GM18858 (cell line): Measurements from ENCODE around the gene ACAT2.
"Not testable (repeated sequence)": the region's sequence is repeated elsewhere in the genome, so short reads cannot be mapped to it uniquely, and the experiment has no call there.

Experiments
- ATAC-seq: cut with Tn5 transposase; IDR thresholded peaks from one replicate; pipeline ENCODE4 v1.9.1; 2021; ENCODE audit not compliant: unreplicated experiment

The ACAT2 gene

DNA sequence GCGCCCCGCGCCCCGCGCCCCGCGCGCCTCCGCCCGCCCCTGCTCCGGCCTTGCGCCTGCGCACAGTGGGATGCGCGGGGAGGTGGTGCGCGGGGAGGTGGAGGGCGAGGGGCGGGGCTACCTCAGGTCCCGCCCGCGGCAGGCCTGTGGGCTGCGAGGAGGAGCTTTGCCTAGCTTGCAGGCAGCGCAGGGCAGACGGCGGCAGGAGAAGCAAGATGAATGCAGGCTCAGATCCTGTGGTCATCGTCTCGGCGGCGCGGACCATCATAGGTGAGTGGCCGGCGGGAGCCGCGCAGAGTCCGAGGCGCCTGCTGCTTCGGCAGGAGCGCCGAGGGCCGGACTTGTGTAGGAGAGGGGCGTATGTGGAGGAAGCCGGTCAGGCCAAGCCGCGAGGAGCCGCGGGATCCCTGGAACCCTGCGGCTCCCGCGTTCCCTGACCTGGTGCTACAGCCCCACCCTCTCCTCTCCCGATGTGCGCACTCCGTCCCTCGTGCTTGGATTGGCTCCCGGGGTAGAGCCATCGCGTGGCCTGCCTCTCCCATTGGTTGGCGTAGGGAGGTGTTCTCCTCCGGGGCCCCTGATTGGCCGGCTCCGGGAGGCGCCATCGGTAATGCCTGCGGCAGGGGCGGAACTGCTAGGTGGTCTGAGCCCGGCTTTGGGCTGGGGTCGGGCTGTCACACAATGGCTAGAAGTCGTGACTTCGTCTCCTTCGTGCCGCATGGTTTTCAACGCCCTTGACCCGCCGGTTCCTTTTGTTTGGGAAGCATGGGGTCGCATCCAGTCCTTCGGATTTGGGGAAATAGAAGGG is at the start of gene ACAT2:
TSS of gene ACAT2 (plus strand) at position 173 of the 808 bp plus-strand sequence. CDS start at position 216, 43 bp downstream.
- ATAC-seq = peak; percentile 97

DNA sequence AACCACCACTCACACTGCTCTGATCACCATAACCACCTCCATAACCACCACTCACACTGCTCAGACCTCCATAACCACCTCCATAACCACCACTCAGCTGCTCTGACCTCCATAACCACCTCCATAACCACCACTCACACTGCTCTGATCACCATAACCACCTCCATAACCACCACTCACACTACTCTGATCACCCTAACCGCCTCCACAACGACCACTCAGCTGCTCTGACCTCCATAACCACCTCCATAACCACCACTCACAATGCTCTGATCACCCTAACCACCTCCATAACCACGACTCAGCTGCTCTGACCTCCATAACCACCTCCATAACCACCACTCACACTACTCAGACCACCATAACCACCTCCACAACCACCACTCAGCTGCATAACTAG is 49.5 kb upstream of the ACAT2 start:
- ATAC-seq = not testable (repeated sequence)

DNA sequence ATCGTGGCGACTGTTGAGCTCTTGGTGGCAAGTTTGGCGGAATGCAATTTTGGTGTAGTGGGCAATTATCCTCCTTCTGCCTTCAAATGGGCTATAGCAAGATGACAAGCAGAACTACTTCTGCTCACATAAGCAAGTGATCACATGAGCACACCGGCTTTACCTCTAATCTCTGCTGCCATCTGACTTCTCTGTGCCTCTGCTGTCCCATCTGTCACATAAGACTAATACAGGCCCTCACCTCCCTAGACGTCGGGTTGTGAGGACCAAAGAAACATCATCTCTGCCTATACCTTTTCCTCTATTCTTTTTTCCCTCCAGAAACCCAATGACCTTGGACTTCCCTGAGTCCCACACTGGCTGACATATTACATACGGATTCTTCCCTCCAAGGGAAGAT is 47.9 kb upstream of the ACAT2 start:
- no peak for ATAC-seq

DNA sequence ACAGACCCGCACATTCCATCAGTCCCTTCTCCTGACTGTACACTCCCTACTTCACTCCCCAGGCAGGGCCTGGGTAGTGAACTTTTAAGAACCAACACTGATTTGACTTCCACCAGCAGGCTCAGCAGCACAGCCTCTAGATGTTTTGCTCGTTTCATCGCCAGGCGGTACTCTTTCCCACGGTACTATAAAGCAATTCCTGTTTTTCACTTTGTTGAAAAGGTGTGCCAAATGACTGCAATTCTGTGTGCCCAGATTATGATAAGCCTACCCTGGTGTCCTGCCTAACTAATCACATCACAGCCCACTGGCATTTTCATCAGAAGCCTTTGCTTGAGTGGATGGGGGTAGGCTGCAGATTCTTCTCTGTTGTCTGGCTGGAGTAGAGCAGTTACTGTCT is 47.4 kb upstream of the ACAT2 start:
- ATAC-seq = no peak

DNA sequence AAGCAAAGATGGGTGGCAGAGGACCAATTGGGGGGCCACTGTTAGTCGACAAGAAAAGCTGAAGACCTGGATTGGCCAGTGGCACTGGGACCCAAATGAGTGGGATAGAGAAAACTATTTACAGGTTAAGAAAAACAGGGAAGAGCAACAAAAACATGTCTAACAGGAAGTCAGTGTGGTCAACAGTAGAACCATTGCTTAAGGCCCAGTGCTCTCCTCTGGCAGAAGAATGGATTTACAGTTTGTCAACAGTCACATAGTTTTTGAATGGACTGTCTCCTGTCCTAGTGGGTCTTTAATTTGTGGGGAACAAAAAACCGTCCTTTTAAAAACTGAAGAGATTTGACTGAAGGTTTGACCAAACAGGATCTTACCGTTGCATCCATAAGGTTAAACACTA is 46.7 kb upstream of the ACAT2 start:
- no peak for ATAC-seq

DNA sequence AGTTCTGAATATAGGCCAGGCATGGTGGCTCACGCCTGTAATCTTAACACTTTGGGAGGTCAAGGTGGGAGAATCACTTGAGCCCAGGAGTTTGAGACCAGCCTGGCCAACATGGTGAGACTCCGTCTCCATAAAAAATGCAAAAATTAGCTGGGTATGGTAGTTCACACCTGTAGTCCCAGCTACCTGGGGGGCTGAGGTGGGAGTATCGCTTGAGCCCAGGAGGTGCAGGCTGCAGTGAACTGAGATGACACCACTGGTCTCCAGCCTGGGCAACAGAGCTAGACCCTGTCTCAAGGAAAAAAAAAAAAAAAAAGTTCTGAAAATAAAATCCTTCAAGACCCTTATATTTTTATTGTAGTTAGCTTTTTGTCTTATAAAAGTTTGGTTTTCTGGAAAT is 46.2 kb upstream of the ACAT2 start:
- no peak for ATAC-seq

DNA sequence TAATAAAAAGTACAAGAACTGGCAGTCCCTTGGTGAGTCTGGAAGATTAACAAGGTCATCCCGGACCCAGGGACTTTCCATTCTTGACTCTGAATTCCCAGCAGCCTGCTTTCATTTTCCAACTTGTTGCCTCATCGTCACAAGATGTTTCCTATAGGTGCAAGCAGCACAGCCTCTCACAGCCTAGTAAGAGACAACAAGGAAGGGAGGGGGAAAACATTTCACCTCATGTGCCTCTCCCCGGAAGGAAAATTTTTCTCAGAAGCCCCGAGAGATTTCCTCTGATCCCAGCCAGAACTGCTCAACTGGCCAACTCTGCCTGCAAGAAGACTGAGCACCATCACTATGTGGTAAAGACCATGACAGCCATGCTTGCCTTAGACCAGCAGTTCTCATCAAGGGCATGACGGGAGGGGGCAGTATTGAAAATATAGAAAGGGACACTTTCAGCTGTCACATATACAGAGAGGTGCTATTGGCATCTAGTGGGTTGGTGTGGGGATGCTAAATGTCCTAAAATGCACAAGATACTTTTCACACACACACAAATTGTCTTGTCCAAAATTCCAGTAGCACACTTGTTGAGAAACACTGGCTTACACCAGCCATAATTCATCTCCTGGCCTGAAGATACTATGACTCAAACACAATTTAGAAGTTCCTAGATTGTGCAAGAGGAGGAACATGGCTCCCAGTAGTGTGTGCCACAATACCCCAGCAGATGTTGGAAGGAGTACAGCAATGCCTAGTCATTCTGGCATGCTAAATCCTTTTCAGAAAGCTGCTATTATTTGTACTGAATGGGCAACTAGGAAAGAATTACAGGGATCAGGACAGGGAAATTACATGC is 45.4 kb upstream of the ACAT2 start:
- no peak for ATAC-seq

DNA sequence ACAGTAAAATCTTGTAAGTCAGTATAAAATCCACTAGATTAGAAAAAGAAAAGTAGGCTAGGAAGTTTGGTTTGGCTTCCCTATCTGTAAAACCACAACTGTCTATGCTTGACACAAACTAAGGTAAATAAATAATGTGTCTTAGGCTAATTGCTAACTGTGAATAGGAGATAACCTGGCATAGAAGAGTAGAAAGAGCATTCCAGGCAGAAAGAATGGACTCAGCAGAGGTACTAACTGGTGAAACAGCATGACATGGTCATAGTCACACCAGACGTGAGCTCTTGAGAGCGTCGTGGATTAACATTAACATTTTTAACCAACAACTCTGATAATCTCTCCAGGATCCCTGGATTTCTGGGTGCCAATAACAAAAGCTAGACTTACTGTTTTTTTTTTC is 43.2 kb upstream of the ACAT2 start:
- ATAC-seq = no peak

DNA sequence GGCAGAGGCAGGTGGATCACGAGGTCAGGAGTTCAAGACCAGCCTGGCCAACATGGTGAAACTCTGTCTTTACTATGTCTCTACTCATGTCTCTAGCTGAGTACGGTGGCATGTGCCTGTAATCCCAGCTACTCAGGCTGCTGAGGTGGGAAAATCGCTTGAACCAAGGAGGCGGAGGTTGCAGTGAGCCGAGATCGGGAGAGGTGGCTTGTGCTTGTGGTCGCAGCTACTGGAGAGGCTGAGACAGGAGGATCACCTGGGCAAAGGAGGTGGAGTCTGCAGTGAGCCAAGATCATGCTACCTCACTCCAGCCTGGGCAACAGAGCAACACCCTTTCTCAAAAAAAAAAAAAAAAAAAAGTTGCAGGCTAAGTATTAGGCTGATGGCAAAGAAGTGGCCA is 42.6 kb upstream of the ACAT2 start:
- ATAC-seq = no peak

DNA sequence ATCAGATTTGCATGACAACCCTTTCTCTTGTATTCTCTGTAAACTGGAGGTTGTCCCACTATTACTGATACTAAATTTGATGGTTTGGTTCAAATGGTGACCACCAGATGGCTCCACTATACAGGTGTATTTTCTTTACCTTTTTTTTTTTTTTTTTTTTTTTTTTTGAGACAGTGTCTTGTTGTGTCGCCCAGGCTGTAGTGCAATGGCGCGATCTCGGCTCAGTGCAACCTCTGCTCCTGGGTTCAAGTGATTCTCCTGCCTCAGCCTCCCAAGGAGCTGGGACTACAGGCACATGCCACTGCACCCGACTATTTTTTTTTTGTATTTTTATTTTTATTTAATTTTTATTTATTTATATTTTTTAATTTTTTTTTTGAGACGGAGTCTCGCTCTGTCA is 41.1 kb upstream of the ACAT2 start:
- ATAC-seq = no peak

DNA sequence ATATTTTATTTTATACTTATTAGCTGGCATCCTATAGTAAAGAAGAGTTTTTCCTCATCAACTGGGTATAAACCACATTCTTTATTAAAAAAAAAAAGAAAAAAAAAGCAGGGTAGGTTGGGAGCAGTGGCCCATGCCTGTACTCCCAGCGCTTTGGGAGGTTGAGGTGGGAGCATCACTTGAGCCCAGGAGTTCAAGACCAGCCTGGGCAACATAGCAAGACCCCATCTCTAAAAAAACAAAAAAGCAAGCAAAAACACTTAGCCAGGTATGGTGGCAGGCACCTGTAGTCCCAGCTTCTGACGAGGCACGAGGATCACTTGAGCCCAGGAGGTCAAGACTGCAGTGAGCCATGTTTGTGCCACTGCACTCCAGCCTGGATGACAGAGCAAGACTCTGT is 39.9 kb upstream of the ACAT2 start:
- ATAC-seq = not testable (repeated sequence)

DNA sequence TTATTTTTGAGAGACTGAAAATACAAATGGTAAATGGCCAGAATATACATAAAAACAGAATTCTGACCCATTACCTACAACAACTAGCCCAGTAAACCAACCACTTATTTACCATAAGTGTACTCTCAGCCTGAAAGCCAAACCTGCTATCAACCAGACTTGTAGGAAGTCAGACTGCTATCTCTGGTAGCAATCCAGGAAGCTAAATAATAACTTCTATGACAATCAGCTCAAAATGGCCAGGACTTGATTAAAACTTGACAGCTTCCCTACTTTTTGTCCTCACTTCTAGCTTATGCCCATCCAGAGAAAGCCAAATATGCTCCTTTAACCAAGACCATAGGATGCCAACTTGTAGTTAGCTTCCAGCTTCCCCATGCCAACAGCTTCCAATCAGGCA is 39.2 kb upstream of the ACAT2 start:
- ATAC-seq = no peak

DNA sequence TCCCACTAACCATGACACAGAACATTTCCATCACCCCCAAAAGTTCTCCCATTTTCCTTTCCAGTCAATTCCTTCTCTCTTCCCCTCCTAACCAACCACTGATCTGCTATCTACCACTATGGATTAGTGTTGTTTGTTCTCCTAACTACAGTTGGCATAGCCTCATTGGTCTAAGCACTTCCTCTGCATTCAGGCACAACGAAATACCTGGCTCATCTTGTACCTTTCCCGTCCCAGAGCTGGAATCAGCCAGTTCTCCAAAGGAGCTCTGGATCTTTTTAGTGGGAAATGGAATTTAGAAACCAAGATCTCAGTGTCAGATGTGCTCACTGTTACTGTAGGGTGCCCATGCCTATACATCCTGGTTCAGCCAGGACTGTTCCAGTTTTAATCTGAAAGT is 38.6 kb upstream of the ACAT2 start:
- no peak for ATAC-seq

DNA sequence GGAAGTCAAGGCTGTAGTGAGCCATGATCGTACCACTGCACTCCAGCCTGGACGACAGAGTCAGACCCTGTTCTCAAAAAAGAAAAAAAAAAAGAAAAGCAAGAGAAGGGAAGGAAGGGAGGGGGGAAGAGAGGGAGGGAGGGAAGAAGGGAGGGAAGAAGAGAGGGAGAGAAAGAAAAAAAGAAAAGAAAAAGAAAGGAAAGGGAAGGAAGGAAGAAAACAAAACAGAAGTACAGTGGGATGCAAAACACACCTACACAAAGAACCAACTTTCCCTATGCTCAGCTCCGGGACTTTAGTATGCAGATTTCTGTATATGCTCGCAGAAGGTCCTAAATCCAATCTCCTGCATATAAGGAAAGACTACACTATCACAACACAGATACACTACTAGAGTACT is 37.1 kb upstream of the ACAT2 start:
- ATAC-seq = no peak

DNA sequence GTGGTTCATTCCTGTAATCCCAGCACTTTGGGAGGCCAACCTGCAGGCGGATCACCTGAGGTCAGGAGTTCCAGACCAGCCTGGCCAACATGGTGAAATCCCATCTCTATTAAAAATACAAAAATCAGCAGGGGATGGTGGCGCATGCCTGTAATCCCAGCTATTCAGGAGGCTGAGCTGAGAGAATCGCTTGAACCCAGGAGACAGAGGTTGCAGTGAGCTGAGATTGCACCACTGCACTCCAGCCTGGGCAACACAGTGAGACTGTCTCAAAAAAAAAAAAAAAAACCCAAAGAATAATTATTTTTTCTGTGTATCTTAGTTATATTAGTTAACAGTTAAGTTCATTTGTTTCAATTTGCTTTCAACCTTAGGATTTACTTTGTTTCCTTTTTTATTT is 36.6 kb upstream of the ACAT2 start:
- ATAC-seq = not testable (repeated sequence)

DNA sequence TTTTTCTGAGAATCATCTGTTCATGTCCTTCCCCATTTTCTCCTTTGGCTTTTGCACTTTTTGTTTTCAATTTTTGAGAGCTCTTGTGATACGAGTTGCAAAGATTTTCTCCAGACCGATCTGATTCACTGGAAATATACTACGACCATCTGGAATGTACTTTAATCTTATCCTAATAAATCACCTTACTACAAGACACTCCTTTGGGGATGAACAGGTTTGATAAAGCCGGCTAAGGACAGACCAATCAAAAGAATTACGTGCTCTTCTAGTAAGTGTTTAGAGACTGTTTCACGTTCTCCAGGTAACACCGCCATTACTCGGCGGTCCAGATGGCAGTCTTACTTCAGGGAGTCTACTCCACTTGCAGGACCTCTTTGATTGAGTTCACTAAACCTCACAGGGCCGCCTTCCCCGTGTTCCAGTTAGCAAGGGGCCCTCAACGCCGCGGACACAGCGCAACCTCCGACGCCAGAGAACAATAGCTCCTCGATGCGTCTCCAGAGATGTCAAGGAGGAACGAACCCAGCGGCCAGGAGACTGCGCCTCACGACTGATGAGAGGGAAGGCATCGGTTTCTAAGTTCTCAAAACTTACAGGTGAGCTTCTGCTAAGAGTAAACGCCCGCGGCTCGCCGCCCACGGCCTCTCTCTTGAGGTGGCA is 35.5 kb upstream of the ACAT2 start:
- no peak for ATAC-seq

DNA sequence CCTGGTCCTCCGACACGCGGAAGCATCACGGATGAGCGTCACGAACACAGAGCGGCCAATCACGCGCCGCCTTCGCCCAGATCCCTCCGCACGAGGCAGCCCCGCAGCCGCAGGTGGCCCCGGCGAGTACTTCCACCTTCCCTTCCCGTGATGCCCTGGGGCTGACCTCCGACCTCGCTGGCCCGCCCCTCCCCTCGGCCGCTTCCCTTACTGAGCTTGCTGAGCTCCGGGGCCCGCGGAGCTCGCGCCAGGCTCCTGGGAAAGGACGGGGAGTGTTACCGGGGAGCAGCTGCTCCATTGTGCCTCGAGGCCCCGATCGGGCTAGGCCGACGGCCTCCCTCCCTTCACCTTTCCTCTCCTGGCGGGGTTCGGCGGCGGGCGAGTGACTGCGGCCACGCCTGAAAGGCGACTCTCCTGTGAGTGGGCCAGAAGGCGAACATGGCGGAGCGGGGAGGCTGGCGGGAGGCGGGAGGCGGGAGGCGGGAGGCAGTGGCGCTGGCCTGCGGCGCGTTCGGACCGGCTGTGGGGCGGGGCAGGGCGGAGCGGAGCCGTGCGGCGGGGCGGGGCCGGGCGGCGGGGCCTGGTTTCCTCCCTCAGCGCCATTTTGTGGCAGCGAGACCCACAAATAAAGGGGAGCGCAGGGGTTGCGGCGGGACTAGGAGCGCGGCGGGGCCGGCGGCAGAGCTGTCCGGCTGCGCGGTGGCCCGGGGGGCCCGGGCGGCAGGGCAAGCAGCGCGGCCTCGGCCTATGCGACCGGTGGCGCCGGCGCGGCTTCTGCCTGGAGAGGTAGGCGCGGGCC is 34.7 kb upstream of the ACAT2 start, which contains the start of gene WTAP:
TSS of gene WTAP (plus strand) at position 589 of the 799 bp plus-strand sequence. CDS start 8,760 bp downstream, outside the sequence.
- ATAC-seq = peak; percentile 58

DNA sequence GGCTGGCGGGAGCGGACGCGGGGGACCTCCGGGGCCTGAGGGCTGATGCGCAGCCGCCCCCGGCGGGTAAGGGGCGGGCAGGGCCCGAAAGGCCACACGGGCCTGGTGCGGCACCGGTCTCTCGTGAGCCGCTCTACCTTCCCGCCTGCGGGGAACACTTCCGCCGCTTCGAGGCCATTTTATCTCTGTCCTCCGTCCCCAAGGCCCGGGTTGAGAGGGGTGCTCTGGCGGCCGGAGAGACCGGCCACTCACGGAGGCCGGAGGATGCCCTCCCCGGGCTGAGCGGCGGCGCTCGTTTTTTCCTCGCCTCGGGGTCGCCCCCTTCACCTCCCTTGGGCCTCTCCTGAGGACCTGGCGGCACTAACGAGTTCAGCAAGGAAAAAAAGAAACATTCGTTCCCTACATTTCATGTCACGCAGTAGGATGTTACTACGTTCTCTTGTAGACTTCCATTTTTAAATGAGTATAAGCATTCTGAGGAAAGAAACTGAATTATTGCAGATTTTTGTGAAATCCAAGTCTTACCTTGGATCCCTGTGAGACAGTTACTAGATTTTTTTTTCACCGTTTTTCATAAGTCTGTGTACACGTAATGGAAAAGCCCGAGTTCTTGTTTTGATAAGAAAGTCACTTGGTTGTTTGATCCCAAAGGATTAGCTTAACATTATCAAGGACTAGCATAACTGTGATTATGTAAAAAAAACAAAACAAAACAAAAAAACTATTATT is 34.0 kb upstream of the ACAT2 start:
- ATAC-seq = peak; percentile 19

DNA sequence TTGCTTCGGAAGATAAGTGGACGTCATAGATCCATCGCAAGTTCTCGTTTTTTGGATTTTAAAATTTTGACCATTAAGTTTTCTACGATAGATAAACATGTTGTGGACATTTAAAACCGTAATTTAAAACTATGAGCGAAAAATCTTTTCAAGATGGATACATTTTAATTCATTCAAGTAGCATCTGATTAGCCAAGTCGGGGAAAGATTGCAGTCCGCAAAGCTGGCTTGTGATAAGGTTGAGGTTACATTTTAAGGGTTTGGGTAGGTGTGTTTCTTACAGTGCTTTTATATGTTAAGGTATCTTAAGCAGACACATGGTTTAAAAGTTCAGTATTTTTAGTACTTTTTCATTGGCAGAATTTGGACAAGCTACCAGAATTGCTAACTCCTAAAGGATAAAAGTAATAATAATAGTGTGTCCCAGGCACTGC is 33.3 kb upstream of the ACAT2 start:
- no peak for ATAC-seq
